Keratinocyte (primary cell): ENCODE data around the gene ZFP3. TPM values are rescaled to one million over a fixed set of nuclear protein-coding genes. Genes with fewer than 3 reads are reported as not detected.

Source experiments
- DNase-seq: peaks from one replicate; pipeline ENCODE4 v3.0.0-alpha.2; 2011; ENCODE audit warnings: low read depth, missing footprints, low spot score
- FAIRE-seq: peaks from 2 replicates; lab custom pipeline; 2011; peaks lifted over from hg19 to GRCh38; lab: Jason Lieb, UNC
- H2AFZ ChIP-seq: 2 replicates; pipeline ENCODE4 v1.6.0; 2012; ENCODE audit warnings: low read length, control low read depth, inconsistent platforms; ENCODE audit not compliant: control insufficient read depth
- H3K27ac ChIP-seq: 2 replicates; pipeline ENCODE4 v1.5.1; 2011; ENCODE audit warnings: low read length; ENCODE audit not compliant: control insufficient read depth, insufficient read depth
- H3K27me3 ChIP-seq: 3 replicates; pipeline ENCODE4 v1.6.0; 2011; ENCODE audit warnings: low read length; ENCODE audit not compliant: control insufficient read depth, insufficient read depth; ENCODE audit errors: extremely low read depth
- H3K36me3 ChIP-seq, 2 experiments: 2 replicates in 1 of 2; 3 replicates in 1 of 2; pipeline ENCODE4 v1.5.1; 2011; ENCODE audit warnings: low read length in 2 of 2, mild to moderate bottlenecking in 1 of 2; ENCODE audit not compliant: control insufficient read depth in 2 of 2, insufficient read depth in 2 of 2; ENCODE audit errors: extremely low read depth in 1 of 2
- H3K4me1 ChIP-seq: 3 replicates; pipeline ENCODE4 v1.5.1; 2011; ENCODE audit warnings: low read length; ENCODE audit not compliant: control insufficient read depth, insufficient read depth; ENCODE audit errors: extremely low read depth
- H3K4me2 ChIP-seq: 3 replicates; pipeline ENCODE4 v1.6.0; 2011; ENCODE audit warnings: low read depth, low read length; ENCODE audit not compliant: control insufficient read depth, insufficient read depth; ENCODE audit errors: extremely low read depth
- H3K4me3 ChIP-seq, 3 experiments: fragments of 200-600 bp in 1 of 3; sonication (generic) in 1 of 3; 2 replicates in 2 of 3; 3 replicates in 1 of 3; pipeline ENCODE4 v1.5.1; 2011 to 2016; ENCODE audit warnings: low read length in 3 of 3, mild to moderate bottlenecking in 3 of 3, control low read depth in 2 of 3, inconsistent platforms in 1 of 3, low read depth in 1 of 3, mixed read lengths in 1 of 3, mixed run types in 1 of 3, moderate library complexity in 1 of 3; ENCODE audit not compliant: control insufficient read depth in 2 of 3, insufficient read depth in 2 of 3; ENCODE audit errors: extremely low read depth in 1 of 3
- H3K79me2 ChIP-seq: 2 replicates; pipeline ENCODE4 v1.6.0; 2012; ENCODE audit warnings: low read length; ENCODE audit not compliant: control insufficient read depth, insufficient read depth
- H3K9ac ChIP-seq: 3 replicates; pipeline ENCODE4 v1.6.0; 2011; ENCODE audit warnings: low read length; ENCODE audit not compliant: control insufficient read depth, insufficient read depth; ENCODE audit errors: extremely low read depth
- H3K9me1 ChIP-seq: 3 replicates; pipeline ENCODE4 v1.6.0; 2011; ENCODE audit warnings: low read length; ENCODE audit not compliant: control insufficient read depth, insufficient read depth; ENCODE audit errors: extremely low read depth
- H3K9me3 ChIP-seq: 2 replicates; pipeline ENCODE4 v1.5.1; 2012; ENCODE audit warnings: low read depth, low read length; ENCODE audit not compliant: control insufficient read depth
- H4K20me1 ChIP-seq: 3 replicates; pipeline ENCODE4 v1.6.0; 2011; ENCODE audit warnings: low read length; ENCODE audit not compliant: control insufficient read depth, insufficient read depth; ENCODE audit errors: extremely low read depth
- EZH2 ChIP-seq: IDR thresholded peaks from one replicate; pipeline ENCODE4 v1.6.1; 2012; ENCODE audit warnings: inconsistent platforms, mild to moderate bottlenecking, low read length, moderate library complexity
- dilution Hi-C: fragments of 300-500 bp; cut with MboI; formaldehyde crosslinking; loops from one replicate; pipeline ENCODE4 v1.7.0; 2020; ENCODE audit warnings: low sequenced_read_pairs; ENCODE audit not compliant: extremely low pct_ligation_motif_present
- polyA plus RNA-seq, 5 experiments: library from polyadenylated mRNA; depleted of rRNA in 3 of 5; stranded (reverse) in 3 of 5; stranded (forward) in 1 of 5; unstranded in 1 of 5; fragments of >200 nt; gene quantifications; 1 replicate in 1 of 5; 2 replicates in 3 of 5; 3 replicates in 1 of 5; pipeline versions ENCODE4 v1.2.1 to v1.2.3, GENCODE V29; 2011 to 2012; ENCODE audit warnings: missing spikeins in 2 of 5, low read depth in 1 of 5, low replicate concordance in 1 of 5
- TF ChIP-seq, protein P1 (sequence below), 3 experiments: IDR thresholded peaks in 1 of 3; conservative IDR thresholded peaks in 1 of 3; optimal IDR thresholded peaks in 1 of 3; 2 replicates in 2 of 3; 3 replicates in 1 of 3; pipeline versions ENCODE3 to v1.5.1; 2011; ENCODE audit warnings: low read length in 3 of 3, mild to moderate bottlenecking in 3 of 3, moderate library complexity in 2 of 3, control low read depth in 1 of 3, inconsistent platforms in 1 of 3; ENCODE audit not compliant: insufficient read depth in 2 of 3; ENCODE audit errors: extremely low read depth in 1 of 3

Gene ZFP3
- polyA plus RNA-seq, 1 donor (not counting 4 experiments of a cell fraction or from before 2014, with no cell fraction given): 3.0 TPM

DNA sequence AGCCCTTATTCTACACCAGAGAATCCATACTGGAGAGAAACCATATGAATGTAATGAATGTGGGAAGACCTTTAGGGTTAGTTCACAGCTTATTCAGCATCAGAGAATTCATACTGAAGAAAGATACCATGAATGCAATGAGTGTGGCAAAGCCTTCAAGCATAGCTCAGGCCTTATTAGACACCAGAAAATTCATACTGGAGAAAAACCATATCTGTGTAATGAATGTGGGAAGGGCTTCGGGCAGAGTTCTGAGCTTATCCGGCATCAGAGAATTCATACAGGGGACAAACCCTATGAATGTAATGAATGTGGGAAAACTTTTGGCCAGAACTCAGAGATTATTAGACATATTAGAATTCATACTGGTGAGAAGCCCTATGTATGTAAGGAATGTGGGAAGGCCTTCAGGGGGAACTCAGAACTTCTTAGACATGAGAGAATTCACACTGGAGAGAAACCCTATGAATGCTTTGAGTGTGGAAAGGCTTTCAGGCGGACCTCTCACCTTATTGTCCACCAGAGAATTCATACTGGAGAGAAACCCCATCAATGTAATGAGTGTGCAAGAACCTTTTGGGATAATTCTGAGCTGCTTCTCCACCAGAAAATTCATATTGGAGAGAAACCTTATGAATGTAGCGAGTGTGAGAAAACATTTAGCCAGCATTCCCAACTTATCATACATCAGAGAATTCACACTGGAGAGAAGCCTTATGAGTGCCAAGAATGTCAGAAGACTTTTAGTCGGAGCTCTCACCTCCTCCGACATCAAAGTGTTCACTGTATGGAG lies 14.1 kb downstream of the ZFP3 start:
- DNase-seq (no peak), FAIRE-seq (no peak)
- H3K4me1 ChIP-seq: no peaks in the 10 kb centered on the region
- no peaks in the 10 kb centered on the region for H3K9me1 ChIP-seq
- H3K27me3 ChIP-seq: peaks cover 11% of the 10 kb centered on the region
- H2AFZ ChIP-seq: no peak overlapping the region
- no peaks in the 10 kb centered on the region for H3K79me2 ChIP-seq
- H3K36me3 ChIP-seq: peaks cover 5 to 15% of the 10 kb centered on the region in 2 experiments
- TF ChIP-seq EZH2: no peak
- TF ChIP-seq, protein P1, sequence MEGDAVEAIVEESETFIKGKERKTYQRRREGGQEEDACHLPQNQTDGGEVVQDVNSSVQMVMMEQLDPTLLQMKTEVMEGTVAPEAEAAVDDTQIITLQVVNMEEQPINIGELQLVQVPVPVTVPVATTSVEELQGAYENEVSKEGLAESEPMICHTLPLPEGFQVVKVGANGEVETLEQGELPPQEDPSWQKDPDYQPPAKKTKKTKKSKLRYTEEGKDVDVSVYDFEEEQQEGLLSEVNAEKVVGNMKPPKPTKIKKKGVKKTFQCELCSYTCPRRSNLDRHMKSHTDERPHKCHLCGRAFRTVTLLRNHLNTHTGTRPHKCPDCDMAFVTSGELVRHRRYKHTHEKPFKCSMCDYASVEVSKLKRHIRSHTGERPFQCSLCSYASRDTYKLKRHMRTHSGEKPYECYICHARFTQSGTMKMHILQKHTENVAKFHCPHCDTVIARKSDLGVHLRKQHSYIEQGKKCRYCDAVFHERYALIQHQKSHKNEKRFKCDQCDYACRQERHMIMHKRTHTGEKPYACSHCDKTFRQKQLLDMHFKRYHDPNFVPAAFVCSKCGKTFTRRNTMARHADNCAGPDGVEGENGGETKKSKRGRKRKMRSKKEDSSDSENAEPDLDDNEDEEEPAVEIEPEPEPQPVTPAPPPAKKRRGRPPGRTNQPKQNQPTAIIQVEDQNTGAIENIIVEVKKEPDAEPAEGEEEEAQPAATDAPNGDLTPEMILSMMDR (optimal IDR thresholded peaks at IDR 0.05 in 1 of 3, IDR thresholded peaks at IDR 0.05 in 1 of 3, conservative IDR thresholded peaks at IDR 0.05 in 1 of 3; ENCODE audit: extremely low read depth in 1 of 3, insufficient read depth in 2 of 3, low read length in 3 of 3): no peak
- no peaks in the 10 kb centered on the region for H4K20me1 ChIP-seq
- no peak overlapping the region for H3K4me2 ChIP-seq
- no peak overlapping the region for H3K27ac ChIP-seq
- H3K4me3 ChIP-seq: no peak overlapping the region
- dilution Hi-C loops: no loop called here
- H3K9me3 ChIP-seq: peaks cover 47% of the 10 kb centered on the region
- H3K9ac ChIP-seq: no peak overlapping the region

DNA sequence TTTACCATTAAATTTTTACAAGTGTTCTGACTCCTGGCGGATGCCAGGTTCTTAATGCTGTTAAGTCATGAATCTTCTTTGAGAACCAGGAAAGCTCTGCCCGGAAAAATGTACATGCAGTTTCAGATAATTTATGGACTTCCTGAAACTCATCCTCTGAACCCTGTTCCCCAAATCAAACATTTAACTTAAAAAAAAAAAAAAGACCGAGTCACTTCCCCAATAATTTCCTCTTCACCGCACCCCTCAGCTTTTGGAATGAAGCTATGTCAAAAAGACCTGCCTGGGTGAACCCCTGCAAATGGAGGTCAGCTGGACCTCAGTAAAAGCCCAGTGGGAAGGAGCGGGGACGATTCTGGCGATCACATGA lies 18.4 kb downstream of the ZFP3 start:
- H3K9me1 ChIP-seq: no peaks in the 10 kb centered on the region
- H4K20me1 ChIP-seq: no peaks in the 10 kb centered on the region
- dilution Hi-C loops: no loop called here
- no peak overlapping the region for H3K9ac ChIP-seq
- no peak overlapping the region for H3K4me3 ChIP-seq
- no peak overlapping the region for H3K27ac ChIP-seq
- H3K36me3 ChIP-seq: peaks cover 0 to 1% of the 10 kb centered on the region in 2 experiments
- no peaks in the 10 kb centered on the region for H3K4me1 ChIP-seq
- TF ChIP-seq, protein P1 (optimal IDR thresholded peaks at IDR 0.05 in 1 of 3, IDR thresholded peaks at IDR 0.05 in 1 of 3, conservative IDR thresholded peaks at IDR 0.05 in 1 of 3; ENCODE audit: extremely low read depth in 1 of 3, insufficient read depth in 2 of 3, low read length in 3 of 3): no peak
- no peak for TF ChIP-seq EZH2
- FAIRE-seq (no peak), DNase-seq (no peak)
- H3K79me2 ChIP-seq: no peaks in the 10 kb centered on the region
- no peak overlapping the region for H3K4me2 ChIP-seq
- peaks cover 15% of the 10 kb centered on the region for H3K27me3 ChIP-seq
- no peak overlapping the region for H2AFZ ChIP-seq
- H3K9me3 ChIP-seq: peaks cover 33% of the 10 kb centered on the region
